IPS-11a (cell line): ENCODE data around the gene DCUN1D4.

Experiments used
- H3K4me3 ChIP-seq: one replicate; pipeline ENCODE4 v1.5.1; 2013; ENCODE audit warnings: low read depth, low read length, control low read depth

DCUN1D4 gene

DNA sequence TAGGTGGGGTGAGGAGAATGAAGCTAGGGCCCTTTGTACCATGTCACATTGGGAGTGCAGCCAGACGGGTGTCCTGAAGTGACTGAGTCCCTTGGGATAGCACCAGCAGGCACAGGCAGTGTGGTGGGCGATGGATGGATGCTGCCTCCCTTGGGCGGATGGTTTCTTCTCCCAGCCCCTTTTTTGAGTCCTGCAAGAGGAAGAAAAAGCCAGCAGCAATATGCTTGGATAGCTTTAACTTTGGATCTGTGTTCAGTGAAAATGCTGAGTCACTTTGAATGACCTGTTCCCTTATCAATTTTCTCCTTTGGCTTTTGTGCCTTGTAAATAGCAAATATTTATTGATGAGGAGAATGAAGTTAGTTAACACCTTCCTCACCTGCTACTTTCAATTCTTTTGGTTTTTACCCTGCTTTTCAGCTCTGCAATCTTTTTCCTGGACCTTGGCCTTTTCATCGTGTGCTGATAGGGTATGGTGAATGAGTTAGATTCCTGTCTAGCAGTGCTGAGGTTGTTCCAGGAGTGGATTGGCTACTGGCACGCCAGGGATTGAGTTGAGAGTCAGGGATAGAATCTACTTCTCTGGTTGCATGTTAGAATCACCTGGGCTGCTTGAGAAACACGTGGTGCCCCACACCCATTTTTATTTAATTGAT, 10.2 kb downstream of the DCUN1D4 start:
- no peak overlapping the region for H3K4me3 ChIP-seq

DNA sequence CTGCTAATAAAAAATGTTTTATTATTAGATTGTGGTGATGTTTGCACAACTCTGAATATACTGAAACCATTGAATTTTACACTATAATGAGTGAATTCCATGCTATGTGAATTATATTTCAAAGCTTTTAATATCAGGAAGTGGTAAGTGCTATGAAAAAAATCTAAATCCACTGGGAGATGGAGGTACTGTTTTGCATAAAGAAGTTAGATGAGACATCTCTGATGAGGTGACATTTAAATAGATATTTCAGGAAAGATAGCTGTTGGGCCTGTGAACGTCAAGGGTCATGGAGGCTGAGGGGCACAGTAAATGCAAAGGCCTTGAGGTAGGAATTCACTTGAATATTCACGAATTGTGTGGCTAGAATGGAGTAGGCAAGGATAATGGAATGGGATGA, 12.3 kb downstream of the DCUN1D4 start:
- H3K4me3 ChIP-seq, result no peak overlapping the region

DNA sequence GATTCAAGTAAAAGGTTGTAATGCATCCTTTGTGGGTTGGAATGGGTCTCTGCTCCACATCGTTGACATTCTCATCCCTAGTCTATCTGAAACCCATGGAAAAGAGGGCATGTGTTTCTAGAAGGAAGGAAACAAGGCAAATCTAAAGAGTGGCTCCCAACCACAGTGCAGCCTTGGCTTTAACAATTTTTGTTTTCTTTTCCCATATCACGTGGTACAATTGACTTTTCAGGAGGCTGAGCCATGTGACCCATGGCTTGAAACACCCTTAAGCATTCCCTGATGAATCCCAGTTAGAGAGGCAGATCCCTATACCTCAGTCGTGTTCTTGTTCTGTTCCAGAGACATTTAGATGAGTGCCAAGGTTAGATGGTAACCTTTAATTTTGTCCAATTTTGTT, 12.8 kb downstream of the DCUN1D4 start:
- no peak overlapping the region for H3K4me3 ChIP-seq

DNA sequence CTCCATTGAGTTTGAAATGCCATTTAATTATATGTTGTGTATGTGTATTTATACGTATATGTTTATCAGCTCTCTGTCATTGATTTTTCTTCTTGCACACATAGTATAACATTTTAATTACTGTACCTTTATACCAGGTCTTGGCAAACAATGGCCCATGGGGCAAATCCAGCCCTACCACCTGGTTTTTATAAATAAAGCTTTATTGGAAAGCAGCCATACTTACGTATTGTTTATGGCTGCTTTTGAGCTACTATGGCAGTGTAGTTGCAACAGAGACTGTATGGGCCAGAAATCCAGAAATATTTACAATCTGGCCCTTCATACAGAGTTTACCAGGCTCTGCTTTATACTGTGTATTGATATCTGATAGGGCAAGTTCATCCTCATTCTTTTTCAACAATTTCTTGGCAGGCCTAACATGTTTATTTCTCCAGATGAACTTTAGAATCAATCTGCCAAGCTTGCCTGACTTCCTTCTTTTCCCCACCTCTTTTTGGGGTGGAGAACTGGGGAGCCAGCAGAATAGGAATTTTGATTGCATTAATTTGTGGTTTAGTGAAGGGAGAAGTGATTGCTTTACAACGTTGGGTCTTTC, 15.8 kb downstream of the DCUN1D4 start:
- no peak overlapping the region for H3K4me3 ChIP-seq

DNA sequence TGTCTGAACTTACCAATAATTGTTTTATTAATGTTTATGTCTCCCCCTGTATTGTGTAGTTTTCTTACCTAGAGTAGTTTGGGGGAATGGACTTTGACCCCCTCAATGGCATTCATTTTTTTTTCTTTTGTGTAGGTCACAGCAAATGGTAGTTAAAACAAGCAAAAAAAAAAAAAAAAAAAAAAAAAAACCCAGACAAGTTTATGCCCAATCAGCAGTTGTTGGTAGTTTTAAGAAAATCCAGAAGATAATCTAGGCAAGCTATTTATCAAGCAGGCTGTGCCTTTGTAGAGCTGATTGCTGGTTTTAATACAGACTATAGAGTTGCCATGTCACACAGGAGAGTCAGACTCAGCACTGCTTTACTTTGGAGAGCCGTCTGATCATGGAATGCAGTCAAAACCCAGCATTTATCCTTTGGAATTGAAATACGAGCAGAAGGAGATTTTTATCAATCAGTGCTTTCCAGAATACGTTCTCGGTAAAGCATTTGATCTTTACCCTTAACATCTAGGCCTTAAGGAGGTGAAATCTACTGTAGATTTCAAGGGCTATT, 16.6 kb downstream of the DCUN1D4 start:
- H3K4me3 ChIP-seq, result no peak overlapping the region

DNA sequence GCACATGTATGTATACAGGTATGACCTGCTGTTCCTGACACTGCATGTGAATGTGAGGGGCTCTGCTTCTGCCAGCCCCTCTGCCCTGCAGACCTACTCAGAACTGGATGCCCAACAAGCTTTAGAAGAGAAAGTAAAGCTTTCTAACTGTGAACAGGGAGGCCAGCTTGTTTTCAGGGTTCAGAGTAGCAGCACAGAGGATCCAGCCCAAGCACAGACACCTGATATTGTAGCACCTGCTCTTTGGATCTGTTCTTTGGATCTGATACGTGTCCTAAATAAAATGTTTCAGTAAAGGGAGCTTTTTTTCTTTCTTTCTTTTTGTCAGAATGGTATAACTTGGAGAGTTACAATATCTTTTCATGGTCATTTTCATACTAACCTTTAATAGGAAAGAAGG, 19.2 kb downstream of the DCUN1D4 start:
- H3K4me3 ChIP-seq, result no peak overlapping the region

DNA sequence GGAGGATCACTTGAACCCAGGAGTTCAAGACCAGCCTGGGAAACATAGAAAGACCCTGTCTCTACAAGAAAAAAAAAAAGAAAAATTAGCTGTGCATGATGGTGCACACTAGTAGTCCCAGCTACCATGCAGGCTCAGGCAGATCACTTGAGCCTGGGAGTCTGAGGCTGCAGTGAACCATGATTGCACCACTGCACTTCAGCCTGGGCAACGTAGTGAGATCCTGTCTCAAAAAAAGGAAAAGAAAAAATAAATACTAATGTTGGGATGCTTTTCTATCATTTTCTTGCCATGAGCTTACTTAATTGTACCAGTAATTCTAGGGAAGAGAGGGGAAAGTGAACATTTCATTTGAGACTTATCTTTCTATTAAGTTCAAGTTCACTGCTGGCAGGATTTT, 19.8 kb downstream of the DCUN1D4 start:
- H3K4me3 ChIP-seq, result no peak overlapping the region

DNA sequence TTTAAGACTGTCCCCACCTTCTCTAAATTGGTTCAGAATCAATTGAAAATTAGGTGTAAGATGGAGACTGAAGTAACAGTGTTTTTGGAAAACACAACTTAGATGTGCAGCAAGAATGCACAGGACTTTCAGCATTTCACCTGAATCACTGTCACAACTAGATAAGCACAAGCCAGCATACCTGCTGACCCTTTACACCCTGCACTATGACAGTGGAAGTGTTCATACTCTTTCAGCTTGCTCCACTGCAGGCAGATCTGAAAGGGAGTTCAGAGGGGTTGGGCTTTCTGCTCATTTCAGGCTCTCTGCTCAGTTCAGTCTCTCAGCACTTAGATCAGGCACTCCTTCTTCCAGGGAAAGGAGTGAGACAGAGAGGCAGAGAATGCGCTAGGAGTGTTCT, 22.8 kb downstream of the DCUN1D4 start:
- no peak overlapping the region for H3K4me3 ChIP-seq

DNA sequence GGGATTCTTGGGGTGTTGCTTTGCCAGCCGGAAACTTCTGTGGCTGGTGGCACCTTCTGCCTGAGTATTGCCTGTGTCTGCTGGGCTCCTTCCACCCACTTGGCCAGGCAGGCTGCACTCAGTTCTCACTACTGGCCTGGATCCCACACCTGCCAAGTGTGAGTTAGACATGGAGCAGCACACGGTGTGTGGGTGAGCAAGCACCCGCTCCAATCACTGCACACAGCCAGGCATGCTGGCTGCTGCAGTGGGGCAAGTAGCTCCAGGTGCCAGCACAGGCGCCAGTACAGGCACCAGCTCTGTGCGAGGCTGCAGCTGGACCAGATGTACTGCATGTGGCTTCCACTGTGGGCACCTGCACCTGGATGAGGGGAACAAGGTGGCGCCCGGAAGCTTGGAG, 23.9 kb downstream of the DCUN1D4 start:
- no peak overlapping the region for H3K4me3 ChIP-seq

DNA sequence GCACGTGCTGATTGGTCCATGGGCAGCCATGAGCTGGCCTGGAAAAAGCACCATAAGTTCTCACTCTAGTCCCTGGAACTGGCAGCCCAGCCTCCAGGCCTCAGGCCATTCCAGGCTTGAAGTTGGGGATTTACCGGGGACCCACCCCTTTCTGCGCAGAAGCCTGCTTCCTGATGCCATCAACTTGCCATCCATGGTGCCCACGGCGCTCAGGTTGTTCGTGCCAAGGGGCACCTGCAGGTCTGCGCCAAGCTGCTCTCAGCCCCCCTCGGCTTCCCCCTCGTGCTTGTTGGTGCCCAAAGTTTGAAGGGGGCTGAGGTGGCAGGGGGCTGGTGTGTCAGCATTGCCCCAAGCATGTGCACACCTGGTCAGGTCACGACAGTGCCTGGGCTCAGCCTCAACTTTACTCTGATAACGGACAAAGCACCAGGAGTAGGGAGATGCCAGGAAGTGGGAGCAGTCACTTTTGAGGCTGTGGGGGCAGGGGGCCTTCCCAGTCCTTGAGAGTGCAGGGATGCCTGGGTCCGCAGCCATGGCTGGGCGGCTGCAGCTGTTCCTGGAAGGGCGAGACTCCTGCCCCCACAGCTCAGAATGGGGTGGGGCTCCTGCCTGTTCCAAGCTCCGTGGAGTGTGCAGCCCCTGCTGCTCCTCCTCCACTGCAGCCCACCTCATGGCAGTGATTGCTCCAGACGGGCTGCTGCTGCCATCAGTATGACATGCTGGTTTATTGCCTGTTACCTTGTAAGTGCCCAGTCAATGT, 24.9 kb downstream of the DCUN1D4 start:
- no peak overlapping the region for H3K4me3 ChIP-seq

DNA sequence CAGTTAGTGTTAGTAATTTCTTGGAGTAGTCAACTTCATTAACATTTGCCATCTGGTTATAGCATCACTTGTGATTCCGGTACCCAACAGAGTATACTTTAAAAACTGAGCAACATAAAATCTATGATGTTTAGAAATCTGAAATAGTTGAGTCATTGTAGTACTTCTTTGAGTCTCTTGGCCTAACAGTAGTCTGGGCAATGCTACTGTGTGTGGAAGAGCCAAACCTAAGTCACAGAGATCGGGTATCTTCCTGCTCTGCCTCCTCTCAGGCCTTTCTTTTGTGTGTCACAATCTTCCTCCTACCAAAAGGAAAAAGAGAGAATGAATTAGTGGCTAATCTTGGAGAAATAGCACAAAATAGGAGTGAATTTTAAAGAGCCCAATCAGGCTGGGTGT, 25.5 kb downstream of the DCUN1D4 start:
- no peak overlapping the region for H3K4me3 ChIP-seq

DNA sequence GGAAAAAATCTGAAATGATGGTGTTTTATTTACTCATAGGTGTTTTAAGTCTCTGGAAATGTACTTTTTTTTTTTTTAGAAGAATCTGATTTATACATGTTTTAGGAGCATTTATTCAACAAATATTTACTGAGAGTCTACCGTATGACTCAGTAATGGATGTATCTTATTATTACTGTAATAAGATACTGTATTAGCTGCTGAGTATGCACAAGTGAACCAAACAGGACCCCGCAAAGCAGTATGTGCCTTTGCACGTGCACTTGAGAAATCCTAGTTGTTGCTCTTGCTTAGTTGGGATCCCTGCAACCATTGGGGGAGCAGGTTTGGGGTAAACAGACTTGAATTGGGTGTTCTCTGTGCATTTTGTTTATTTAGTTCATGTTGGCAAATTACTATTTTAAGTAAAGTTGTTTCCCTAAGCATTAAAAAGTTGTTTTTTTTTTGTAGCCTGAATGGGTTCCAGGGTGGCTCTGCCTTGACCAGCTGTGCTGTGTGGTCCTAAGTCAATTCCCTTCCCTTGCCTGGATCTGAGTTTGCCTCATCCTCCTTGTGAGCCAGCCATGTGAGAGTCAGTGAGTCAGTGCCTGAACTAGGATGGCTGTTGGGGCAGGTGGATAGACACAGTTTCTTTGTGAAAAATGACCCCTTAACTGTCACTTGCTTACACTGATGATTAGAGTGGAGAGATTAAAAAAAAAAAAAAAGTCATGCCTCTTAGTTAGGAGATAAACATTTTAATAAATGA, 27.7 kb downstream of the DCUN1D4 start:
- H3K4me3 ChIP-seq, result no peak overlapping the region

DNA sequence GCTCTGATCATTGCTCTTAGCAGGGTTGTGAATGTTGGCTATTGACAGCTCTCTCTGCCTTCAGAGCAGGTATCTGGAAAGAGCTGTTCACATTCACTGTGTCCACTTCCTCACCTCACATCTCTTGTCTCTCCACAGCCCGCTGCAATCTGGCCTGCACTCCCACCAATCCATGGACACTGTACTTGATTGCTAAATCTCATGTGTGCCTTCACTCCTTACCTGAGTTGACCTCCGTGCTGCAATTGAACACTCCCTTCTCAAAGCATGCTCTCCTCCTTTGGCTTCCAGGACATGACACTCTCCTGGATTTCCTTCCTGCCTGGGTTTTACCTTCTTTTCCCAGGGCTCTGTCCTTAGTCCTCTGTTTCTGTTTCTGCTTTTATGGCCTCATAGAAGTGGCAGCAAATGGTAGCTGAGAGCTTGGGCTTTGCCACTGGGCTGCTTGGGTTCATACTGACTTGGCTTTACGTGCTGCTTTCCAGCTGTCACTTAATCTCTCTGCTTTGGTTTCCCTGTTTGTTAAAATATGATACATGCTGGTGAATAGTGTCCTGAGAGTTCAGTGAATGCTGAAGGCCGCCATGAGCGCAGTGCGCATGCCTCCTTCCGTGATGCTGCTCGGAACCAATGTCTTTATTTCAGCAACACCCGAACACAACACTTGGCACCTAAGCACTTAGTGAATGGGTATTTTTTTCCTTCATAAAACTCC, 29.5 kb downstream of the DCUN1D4 start:
- H3K4me3 ChIP-seq, result no peak overlapping the region

DNA sequence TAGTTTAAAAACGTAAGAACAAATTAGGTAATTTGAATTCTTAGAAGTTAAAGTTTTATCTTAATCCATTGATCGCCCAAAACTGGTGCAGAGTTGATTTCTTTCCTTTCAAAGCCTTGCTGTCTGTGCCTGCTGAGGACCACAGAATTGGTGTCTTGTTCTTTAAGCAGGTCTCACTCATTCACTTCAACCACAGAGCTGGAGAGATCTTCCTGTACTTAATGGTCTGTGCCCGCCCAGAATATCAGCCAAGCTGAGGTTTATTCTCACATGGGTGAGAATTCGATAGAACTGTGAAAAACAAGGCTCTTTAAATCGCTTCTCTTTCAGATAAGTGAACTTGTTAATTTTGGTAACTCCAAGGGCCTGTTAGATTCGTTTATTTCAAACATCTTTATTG, 31.6 kb downstream of the DCUN1D4 start:
- H3K4me3 ChIP-seq, result no peak overlapping the region

DNA sequence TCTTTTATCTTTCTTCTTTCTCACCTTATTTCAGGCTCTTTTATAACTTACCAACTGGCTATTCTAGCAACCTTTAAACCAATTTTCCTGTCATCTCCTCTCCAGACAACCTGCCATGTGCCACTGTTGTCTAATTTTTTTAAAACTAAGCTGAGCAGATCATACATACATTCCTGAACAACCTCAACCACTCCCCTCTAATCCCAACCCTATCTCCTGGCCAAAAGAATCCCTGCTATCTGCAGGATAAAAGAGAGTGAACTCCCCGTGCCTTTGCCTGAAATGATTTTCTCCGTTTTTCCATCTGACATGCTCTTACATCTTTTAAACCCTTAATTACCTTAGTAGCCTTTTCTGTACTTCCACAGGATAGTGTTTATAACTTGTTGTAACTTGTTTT, 35.5 kb downstream of the DCUN1D4 start:
- no peak overlapping the region for H3K4me3 ChIP-seq

DNA sequence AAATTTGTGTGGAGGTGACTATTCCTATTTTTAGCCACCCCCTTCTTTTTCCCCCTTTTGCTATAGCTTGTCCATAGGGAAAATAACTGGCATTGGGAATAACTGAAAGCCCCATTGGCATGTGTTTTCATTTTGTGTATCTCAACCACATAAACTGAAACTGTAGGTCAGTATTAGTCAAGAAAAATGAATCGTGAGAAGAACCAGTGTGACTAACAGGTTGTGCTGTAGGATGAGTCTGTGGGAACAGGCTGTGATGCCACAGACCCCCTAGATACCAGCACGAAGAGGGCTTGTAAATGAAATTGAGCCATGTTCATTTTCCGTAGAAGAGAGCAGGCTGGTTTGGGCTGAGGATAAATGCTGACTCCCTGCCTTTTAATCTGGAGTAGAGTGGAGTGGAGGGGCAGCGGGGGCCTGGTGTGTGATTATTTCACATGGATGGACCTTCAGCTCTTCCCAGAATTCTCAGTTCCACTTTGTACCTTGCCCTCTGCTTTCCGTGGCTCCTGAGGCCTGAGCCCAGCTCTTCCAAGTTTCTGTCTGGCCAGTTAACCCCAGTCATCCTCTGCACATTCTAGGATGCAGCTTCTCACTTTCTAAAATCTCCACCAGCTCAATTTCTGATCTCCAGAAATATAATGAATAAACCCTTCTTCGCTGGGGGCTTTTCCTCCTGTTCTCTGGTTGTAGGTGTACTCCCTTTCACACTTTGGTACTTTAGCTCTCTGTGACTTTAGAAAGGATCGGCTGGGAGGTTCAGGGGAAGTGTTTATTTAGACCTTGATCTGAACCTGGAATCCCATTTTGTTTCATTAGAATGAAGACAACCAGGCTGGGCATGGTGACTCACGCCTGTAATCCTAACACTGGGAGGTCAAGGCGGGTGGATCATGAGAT, 37.3 kb downstream of the DCUN1D4 start:
- no peak overlapping the region for H3K4me3 ChIP-seq

DNA sequence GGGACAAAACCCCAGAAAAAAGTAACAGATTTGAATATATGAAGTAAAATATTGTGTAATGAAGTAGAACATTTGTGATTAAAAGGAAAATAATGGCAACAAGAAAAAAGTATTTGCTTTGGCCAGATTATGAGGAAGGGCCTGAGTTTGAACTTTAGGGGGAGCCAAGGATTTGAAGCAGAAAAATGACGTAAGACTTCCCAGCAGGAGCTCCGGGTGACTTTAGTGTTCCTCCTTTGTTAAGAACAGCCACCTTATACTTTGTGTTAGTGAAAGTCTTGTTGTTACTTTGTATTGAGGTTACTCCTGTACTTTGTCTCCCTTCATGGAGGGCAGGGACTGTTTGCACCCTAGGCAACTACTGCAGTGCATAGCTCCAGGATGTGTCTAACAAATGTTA, 41.1 kb downstream of the DCUN1D4 start:
- no peak overlapping the region for H3K4me3 ChIP-seq

DNA sequence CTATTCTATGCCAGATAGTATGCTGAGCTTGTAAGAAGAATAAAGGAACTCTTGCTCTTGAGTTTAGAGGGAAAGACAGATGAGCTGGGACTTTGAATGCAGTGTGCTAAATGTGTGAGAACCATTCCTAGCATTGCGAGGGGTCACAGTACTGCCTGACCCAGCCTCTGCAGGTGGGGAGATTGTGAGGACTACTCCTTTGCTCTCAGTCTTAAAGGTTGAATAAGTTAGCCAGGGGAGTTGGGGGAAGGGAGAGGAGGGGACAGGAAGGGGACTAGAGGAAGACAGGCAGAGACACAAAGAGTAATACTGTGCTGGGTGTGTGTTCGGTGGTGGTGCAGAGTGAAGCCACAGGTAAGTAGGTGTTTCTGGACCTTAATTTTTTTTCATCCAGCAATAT, 41.7 kb downstream of the DCUN1D4 start:
- no peak overlapping the region for H3K4me3 ChIP-seq

DNA sequence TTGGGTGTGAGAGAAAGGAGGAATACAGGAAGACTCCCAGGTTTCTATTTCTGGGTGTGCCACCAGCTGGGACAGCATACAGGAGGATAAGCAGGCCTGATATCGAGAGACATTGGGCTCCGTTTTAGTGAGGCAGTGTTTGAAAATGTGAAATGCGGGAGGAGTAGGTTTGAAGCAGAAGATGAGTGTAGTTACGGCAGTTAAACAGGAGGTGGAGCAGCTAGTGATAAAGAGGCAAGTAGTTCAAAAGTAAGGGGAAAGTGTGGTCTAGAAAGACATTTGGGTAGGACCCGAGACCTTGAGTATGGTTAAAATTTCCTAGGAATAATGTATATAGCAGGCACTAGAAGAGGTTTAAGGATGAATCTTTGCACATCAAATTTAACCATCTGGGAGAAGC, 42.4 kb downstream of the DCUN1D4 start:
- H3K4me3 ChIP-seq, result no peak overlapping the region

DNA sequence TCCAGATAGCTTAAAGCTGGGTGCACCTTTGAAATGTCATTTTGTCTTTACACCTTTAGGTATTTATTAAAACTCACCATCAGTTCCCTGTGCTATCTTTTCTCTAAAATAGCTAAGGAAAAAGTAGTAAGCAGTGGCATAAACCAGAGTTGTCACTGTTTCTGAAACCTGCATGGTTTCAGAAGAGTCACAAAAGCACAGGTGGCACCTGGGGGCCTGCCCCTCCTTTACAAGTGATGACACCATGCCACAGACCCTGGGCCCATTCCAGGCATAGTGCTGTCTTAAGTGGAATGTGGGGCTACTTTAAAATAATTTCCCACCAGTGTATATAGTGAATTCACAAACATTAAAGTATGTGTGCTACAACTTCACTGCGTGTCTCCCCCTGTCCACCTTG, 47.8 kb downstream of the DCUN1D4 start:
- H3K4me3 ChIP-seq, result no peak overlapping the region
